HG03159 (cell line): ENCODE results near the gene OR10H4.
"Not testable (repeated sequence)": the region's sequence is repeated elsewhere in the genome, so short reads cannot be mapped to it uniquely, and the experiment has no call there.

Source experiments
- ATAC-seq: cut with Tn5 transposase; IDR thresholded peaks from one replicate; pipeline ENCODE4 v1.9.1; 2021; ENCODE audit warnings: mild to moderate bottlenecking, moderate library complexity; ENCODE audit not compliant: unreplicated experiment

OR10H4 gene, protein sequence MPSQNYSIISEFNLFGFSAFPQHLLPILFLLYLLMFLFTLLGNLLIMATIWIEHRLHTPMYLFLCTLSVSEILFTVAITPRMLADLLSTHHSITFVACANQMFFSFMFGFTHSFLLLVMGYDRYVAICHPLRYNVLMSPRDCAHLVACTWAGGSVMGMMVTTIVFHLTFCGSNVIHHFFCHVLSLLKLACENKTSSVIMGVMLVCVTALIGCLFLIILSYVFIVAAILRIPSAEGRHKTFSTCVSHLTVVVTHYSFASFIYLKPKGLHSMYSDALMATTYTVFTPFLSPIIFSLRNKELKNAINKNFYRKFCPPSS

DNA sequence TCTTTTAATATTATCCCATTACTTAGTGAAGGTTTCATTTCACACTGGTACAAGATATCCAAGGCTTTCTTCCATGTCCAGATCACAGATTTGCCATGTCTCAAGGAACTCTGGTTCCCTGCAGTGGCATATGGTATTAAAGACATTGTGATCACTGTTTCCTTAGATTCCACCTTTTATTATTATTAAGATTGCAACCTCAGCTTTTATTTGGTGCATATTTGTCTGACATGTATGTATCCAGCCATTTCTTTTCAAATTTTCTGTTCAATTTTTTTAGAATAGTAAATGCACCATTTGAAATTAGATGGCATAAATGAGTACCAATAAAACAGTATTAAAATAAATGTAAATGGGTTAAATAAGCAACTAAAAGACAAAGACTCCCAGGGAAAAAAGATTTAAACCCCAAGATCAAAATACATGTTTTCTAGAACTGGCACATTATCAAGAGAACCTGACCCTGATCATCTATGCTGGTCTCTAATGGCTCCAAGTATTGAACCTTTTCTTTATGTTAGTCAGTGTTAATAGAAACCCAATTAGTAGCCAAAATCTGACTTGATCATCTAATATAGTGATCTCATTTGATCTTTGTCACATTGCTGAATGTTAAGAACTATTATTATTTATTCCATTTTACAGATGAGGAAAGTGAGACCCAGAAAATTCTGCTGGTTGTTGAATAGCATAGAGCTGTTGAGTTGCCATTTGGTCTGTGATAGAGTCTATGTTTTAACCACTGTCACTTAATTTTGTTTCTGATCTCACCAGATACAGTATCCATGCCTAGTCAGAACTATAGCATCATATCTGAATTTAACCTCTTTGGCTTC is at the start of gene OR10H4:
Gene OR10H4 (plus strand): TSS at position 786 of the 836 bp plus-strand sequence. CDS start 0 bp downstream, at position 786.
- no peak for ATAC-seq

DNA sequence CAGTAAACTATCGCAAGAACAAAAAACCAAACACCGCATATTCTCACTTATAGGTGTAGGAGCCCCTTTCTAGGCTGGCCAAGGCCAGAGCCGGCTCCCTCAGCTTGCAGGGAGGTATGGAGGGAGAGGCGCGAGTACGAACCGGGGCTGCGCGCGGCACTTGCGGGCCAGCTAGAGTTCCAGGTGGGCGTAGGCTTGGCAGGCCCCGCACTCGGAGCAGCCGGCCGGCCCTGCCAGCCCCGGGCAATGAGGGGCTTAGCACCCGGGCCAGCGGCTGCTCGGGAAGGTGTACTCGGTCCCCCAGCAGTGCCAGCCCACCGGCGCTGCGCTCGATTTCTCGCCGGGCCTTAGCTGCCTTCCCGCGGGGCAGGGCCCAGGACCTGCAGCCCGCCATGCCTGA is 49.2 kb upstream of the OR10H4 start:
- not testable (repeated sequence) for ATAC-seq

DNA sequence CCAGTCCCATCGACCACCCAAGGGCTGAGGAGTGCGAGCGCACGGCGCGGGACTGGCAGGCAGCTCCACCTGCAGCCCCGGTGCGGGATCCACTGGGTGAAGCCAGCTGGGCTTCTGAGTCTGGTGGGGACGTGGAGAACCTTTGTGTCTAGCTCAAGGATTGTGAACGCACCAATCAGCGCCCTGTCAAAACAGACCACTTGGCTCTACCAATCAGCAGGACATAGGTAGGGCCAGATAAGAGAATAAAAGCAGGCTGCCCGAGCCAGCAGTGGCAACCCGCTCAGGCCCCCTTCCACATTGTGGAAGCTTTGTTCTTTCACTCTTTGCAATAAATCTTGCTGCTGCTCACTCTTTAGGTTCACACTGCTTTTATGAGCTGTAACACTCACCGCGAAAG is 48.8 kb upstream of the OR10H4 start:
- not testable (repeated sequence) for ATAC-seq

DNA sequence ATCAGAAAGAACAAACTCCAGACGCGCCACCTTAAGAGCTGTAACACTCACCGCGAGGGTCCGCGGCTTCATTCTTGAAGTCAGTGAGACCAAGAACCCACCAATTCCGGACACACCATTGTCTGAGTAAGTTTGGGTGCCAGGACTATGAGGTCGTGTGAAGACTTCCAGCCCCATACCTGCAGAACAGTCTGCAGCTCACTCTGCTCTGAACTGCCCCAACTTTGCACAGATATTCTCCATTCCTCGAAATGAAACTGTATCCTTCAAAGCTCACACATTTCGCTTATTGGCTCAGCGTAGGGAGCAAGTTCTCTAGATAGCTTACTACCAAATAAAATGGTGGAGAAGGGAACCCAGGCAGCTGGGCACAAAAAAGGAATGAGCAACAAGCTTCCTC is 48.3 kb upstream of the OR10H4 start:
- no peak for ATAC-seq

DNA sequence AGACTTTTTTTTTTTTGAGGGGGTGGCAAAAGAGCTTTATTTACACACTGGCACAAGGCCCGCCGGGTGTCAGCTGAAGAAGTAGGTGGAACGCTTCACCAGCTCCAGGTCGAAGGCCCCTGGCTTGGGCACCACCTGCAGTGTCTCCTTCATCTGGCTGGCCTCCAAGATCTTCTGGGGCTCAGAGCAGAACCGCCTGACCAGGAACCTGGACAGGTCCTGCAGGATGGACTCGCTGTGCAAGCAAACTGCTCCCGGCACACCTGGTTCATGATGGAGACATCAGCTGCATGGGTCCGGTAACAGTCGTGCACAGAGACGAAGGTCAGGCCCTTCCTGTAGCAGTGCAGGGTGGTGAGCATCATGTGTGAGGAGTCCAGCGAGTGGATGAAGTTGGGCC is 46.6 kb upstream of the OR10H4 start:
- no peak for ATAC-seq

DNA sequence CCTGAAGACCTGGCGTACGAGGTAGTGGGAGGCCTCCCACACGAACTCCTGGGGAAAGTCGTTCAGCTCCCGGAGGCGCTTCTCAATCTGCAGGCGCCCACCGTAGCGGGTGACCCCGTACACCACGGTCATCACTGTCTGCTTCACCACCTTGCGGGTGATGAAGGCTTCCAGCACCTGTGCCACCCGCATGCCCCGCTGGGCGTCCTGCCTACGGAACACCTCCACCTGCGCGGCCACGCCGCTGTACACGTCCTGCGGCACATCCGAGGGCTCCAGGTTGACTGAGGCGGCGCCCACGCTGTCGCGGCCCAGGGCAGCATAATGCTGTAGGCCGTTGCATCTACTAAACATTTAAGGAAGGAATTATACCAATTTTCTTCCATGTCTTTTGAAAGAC is 45.9 kb upstream of the OR10H4 start:
- not testable (repeated sequence) for ATAC-seq

DNA sequence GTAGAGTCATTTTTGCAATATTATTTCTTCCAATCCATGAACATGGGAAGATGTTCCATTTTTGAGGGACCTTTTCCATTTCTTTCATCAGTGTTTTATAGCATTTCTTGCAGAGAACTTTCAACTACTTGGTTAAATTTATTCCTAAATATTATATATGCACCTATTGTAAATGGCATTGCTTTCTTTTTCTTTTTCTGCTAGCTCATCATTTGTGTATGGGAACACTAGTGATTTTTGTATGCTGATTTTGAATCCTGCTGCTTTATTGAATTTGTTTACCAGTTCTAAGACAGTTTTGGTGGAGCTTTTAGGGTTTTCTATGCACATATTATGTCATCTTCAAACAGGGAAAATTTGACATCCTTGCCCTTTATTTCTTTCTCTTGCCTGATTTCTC is 43.8 kb upstream of the OR10H4 start:
- ATAC-seq = no peak

DNA sequence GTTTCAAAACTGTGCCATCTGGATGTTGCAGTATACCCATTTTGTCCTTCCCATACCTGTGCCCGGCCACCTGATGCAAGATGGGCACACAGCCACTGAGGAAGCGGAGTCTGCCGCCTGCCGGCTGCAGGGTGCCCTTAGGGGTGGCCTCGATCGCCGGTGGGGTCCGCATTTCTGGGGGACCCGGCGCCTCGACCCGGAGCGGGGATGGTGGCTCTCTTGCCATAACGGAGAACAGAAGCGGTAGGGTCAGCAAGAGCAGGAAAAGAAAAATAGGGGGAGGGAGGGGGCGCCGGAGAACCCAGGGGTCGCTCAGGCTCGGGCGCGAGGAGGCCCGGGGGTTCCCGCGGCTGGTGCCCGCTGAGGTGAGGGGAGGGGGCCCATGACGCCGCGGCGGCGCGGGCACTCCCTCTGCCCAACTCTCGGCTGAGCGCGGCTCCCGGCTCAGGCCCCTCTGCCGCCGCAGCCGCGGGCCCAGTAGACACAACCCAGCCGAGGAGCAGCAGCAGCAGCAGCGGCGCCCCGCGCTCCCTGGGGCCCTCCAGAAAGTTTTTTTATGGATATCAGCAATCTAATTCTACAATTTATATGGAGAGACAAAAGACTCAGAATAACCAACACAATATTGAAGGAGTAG is 37.1 kb upstream of the OR10H4 start:
- no peak for ATAC-seq

DNA sequence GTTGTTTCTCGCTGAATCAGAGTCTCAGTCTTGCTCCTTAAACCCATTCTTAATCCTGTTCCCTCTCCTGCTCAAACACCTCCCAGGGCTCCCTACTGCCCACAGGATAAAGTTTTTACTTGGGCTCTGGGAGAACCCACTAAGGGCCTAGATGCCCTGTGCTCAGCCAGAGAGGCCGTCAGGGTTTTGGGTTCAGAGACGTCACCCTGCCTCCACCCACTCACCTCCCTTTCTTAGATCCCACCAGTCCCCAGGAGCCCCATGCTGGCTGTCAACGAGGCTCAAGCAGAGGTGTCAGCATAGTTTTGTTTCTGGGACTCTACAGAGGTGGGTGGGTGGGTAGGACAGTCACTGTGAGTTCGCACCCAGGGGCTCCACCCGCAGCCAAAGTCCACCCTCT is 35.4 kb upstream of the OR10H4 start:
- ATAC-seq = no peak

DNA sequence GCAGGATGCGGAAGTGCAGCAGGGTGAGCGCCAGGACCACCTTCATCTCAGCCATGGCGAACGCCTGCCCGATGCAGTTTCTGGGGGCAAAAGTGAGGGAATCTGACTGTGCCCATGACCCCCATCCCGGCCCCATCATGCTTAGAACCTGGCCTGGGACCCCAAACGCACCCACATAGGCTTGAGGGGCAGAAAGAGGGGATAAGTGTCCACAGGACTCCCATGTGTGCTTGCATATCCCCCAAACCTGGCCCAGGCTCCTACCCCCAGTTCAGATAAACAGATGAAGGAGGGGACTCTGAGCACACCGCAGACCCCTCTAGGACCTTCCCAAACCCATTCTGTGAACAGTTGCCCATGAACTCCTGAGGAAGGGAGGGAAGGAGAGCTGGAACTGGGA is 35.0 kb upstream of the OR10H4 start:
- no peak for ATAC-seq

DNA sequence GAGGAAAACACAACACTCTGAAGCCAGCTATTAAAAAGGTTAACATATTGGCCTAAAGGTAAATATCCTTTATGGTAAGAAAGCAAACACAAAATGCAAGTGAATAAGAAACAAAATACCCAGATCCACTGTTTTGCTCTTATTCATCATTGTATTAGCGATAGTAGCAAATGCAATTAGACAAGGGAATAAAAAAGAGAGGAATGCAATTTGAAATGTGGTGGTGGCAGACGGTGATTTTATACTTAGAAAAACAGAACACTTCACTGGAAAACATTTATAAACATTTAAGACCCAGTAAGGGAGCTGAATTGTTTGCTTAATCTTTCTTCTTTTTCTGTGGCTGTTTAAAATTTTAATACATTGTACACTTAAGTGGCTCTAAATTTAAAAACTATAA is 33.7 kb upstream of the OR10H4 start:
- no peak for ATAC-seq

DNA sequence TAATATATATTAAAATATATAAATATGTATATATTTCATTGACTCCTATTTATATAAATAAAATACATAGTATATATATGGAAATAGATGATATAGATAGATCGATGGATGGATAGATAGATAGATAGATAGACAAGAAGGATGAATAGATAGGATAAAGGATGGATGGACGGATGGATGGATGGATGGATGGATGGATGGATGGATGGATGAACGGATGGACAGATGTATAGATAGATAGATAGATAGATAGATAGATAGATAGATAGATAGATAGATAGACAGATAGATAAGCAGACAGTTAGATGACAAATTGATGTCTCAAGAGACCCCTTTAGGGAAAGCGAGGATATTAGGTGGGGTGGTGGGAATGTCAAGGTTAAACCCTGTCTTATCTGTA is 29.6 kb upstream of the OR10H4 start:
- ATAC-seq = no peak

DNA sequence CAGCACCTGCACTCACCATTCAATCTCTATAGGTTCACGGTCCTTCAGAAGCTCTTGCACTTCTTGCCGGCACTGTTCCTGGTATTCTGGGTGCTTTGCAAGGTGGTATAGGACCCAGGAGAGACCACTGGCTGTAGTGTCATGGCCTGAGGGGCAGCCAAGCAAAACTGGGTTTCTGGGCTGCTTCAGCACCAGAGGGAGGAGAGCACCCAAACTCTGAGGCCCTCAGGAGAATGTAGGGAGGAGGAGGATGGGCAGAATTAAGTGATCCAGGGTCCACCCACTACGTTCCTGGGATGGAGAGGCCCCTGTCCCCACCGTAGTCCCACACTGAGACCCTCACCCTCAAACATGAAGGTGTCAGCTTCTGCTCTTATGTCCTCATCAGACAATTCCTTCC is 26.8 kb upstream of the OR10H4 start:
- no peak for ATAC-seq

DNA sequence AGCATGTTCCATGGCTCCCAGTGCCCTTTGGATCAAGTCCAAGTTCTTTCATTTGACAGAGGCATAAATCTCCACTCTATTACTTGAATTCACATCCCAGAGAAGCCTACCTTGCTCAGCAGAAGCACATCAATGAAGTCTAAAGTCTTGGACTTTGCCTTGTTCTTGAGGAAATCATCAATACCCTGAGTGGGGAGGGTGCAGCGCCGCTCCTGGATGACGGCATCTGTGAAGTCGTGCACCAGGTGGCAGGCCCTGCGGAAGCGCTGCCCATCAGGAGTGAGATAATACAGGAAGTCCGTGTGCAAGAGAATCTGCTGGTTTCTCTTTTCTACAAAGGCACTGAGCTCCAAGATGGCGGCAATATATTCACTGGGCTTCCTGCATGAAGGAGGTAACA is 25.1 kb upstream of the OR10H4 start:
- ATAC-seq = no peak

DNA sequence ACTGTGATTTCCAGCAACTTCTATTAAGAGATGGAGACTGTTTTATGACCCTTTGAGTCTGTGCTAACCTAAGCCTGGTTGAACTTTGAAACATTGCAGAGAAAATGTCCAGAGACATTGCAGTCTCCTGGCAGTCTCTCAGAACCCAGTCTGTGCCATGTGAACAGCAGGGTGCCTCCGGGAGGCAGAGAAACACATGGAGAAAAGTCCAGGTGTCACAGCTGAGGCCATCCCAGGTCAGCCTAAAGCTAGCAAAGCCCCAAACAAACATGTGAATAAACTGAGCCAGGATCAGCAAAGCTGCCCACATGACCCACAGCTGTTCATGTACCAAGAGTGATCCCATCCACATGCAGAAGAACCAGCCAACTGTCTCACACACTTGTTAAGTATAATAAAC is 22.3 kb upstream of the OR10H4 start:
- no peak for ATAC-seq

DNA sequence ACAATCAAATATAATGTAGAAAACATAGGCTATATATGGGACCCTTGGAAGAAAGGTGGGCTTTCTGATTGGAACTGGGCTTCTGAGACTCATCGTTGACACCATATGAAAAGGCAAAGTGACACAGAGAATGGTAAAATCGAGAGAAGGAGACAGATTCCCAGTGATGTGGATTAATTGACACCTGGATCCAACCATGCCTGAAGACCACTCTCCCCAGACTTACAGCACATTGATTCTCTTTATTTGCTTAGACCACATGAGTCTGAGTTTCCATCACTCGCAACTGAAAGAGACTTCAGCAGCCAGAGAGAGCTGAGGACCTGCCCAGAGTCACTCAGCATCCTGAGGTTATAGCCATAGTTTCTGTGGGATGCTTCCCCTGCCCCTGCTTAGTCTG is 20.5 kb upstream of the OR10H4 start:
- no peak for ATAC-seq

DNA sequence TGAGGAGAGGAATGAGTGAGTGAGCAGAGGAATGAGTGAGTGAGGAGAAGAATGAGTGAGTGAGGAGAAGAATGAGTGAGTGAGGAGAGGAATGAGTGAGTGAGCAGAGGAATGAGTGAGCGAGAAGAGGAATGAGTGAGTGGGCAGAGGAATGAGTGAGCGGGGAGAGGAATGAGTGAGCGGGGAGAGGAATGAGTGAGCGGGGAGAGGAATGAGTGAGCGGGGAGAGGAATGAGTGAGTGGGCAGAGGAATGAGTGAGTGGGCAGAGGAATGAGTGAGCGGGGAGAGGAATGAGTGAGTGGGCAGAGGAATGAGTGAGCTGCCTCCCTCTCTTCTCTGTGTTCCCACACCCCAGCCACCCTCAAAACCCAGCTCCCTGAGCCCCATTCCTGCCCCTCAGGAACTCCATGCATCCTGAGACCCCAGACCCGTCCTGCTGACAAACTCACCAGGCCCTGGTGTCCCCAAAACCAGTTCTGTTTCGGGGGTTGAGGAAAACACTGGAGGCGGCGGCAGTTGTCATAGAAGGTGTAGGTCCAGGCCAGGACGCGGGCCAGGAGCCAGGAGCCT is 15.0 kb upstream of the OR10H4 start:
- not testable (repeated sequence) for ATAC-seq

DNA sequence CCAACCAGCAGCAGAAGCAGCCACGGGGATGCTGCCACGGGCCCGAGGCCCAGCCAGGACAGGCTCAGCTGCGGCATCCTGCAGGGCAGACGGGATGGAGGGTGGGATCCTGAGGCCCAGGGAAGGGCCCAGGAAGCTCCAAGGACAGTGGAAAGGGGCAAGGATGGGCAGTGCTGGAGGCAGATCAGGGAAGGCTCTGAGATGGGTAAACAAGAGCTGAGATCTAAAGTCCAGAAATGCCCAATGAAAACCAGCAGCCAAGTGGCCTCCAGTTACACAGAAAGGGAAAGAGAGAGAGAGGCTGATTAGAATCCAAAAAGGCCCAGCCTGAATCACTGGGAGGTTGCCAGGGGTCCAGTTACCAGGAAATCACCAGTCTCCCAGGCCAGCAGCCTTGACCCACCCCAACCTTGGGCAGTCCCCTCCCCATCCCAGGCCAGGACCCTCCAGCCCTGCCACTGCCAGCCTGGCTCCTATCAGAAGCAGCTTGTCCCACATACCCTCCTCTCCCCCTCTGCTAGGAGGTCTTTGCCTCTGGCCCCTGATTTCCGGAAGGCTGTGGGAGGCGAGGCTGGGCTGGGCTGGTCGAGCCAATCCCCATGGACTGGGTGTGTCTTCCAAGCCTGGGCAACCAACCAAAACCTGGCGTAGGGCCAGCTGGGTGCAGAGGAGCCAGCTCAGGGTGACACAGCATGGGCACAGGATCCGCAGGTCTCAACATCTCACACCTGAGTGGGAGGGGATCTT is 14.3 kb upstream of the OR10H4 start, which contains the start of gene CYP4F11:
Gene CYP4F11 (minus strand): TSS at position 198 of the 747 bp plus-strand sequence. CDS start 121 bp downstream, at position 77.
- no peak for ATAC-seq

DNA sequence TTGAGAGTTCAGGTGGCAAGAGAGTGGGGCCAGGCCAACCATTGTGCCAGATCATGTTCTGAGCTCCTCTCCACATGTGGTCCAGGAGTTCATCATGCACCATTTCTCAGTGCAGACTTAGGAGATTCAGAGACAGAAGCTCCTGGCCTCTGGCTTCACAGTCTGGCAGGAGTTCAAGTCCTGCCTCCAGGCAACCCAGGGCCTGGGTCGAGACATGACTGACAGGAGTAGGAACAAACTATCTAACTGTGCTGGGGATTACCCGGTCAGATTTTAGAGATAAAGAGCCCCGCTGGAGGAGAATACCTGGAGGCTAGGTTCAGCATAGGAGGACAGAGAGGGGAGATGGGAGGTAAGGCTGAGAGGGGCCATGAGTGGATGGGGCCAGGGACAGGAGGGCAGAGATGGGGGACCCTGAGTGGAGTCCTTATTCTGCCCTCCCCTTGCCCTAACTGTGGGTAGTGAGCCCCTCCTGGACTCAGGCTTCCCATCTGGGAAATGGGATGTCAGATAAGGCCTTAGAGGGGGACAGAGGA is 13.6 kb upstream of the OR10H4 start:
- no peak for ATAC-seq

DNA sequence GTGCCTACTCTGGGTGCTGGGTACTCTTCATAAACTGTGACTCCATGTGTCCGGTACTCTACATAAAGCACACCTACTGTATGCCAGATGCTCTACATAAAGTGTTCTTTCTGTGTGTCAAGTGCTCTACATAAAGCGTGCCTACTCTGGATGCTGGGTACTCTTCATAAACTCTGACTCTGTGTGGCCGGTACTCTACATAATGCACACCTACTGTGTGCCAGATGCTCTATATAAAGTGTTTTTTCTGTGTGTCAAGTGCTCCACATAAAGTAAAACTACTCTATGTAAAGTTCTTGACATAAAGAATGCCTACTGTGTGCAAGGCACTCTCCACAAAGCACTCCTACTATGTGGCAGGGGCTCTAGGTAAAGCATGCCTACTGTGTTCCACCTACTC is 12.6 kb upstream of the OR10H4 start:
- ATAC-seq = no peak
